Measurements from ENCODE around the gene NEURL4.
"Not testable (repeated sequence)": the region's sequence is repeated elsewhere in the genome, so short reads cannot be mapped to it uniquely, and the experiment has no call there.

Gene NEURL4

DNA sequence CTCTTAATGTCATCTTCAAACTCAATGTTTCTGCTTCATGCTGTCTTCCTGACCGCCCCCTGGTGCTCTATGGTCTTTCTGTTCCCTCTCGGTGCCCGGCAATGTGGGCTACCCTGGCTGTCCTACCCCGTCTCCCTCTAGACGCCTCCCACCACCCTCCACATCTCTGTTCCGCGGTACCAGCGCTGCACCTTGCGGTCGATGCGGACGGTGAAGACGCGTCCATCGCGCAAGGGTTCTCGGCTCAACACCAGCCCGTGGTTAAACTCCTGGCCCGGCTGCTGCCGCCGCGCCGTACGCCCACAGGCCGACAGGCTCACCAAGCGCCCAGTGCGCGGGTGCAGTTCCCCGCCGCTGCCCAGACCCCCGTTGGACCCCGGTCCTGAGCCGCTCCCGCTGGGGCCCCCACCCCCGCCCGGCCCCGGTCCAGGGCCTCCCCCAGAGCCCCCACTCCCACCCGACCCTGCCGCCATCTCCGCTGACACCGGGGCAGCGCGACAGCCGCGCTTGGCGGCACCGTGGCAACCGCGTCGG, at the start of gene NEURL4:
Gene NEURL4, minus strand, starts transcription at position 496 of the 534 bp plus-strand sequence. Its CDS starts 23 bp downstream, at position 473.
- DNase-seq = no peak

DNA sequence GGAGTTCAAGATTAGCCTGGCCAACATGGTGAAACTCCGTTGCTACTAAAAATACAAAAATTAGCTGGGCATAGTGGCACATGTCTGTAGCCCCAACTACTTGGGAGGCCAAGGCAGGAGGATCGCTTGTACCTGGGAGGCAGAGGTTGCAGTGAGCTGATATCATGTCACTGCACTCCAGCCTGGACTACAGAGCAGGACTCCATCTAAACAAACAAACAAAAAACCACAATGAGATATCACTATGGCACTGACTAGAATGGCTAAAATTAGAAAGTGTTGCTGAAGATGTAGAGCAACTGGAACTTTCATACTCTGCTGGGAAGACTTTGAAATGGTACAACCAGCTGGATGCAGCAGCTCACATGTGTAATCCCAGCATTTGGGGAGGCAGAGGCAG, 45.2 kb upstream of the NEURL4 start:
- DNase-seq = no peak

DNA sequence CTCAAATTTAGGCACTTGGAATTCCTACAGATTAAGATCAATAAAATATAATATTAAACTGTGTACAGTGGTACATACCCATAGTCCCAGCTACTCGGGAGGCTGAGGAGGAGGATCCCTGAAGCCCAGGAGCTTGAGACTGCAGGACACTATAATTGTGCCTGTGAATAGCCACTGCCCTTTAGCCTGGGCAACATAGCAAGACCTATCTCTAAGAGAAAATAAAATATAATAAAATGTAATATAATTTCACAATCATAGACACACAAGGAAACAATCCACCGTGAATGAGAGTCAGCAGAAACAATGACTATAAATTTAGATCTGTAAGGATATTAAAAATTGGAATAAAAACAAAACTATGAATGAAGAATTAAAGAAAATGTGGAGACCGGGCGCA, 41.7 kb upstream of the NEURL4 start:
- DNase-seq = no peak

DNA sequence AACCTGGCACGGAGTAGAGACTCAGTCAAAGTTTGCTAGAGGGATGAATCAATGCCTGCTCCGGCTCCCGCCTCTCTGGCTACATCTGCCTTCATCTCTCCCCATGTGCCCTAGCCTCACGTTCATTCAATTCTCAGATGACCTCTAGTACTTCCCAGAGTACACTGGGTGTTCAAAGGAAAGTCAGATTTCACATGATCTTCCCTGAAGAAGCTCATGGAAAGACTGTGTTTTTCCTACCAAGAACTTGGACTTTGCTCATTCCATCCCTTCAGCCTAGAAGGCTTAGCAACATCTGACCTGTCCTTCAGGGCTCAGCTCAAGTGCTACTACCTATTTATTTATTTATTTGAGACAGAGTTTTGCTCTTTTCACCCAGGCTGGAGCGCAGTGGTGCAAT, 40.7 kb upstream of the NEURL4 start:
- no peak for DNase-seq

DNA sequence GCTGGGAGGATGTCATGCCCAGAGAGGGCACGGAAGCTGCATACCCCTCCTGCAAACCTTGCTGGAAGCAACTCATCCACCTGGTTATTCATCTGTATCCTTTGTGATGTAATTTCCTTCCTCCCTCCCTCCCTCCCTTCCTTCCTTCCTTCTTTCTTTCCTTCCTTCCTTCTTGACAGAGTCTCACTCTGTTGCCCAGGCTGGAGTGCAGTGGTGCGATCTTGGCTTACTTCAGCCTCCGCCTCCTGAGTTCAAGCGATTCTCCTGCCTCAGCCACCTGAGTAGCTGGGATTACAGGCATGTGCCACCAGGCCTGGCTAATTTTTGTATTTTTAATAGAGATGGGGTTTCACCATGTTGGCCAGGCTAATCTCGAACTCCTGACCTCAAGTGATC, 39.5 kb upstream of the NEURL4 start:
- not testable (repeated sequence) for DNase-seq

DNA sequence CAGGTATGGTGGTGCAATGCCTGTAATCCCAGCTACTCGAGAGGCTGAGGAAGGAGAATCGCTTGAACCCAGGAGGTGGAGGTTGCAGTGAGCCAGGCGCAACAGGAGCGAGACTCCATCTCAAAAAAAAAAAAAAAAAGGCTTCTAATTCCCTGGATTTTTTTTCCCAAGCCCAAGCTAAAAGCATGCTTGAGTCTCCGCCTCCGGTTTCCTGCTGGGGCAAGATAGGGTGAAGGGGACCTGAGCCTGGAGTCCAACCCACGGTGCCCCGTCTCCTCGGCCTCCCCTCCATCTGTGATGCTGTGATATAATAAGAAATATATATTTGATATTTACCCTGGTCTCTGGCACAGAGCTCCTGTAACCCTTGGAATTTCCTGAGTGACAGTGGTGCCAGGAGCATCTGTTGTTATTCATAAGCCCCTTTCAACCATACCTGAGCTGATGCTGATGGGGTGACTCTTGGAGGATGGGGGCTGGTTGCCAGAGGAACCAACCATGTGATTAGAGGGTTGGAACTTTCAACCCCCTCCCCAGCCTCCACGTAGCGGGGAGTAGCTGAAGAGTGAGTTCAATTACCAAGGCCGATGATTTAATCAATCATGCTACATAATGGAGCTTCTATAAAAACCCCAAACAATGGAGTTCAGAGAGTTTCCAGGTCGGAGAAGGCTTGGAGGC, 38.9 kb upstream of the NEURL4 start:
- DNase-seq = no peak

DNA sequence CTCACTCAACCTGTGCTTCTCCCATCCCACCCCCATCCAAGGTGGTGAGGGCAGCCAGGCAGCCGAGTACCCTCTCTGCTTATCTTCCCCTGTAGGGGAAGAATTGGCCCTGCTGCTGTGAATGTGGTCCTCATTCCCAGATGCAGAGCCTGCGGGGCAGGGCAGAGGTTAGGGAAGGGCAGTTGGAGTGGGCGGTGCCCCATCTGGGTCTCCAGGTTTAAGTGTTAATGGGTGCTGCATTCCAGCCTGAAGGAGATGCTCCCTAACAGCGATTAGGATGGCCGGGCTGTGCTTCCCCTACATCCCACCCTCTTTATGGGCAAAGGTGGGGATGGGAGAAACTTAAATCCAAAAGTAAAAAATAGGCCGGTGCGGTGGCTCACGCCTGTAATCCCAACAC, 37.9 kb upstream of the NEURL4 start:
- no peak for DNase-seq

DNA sequence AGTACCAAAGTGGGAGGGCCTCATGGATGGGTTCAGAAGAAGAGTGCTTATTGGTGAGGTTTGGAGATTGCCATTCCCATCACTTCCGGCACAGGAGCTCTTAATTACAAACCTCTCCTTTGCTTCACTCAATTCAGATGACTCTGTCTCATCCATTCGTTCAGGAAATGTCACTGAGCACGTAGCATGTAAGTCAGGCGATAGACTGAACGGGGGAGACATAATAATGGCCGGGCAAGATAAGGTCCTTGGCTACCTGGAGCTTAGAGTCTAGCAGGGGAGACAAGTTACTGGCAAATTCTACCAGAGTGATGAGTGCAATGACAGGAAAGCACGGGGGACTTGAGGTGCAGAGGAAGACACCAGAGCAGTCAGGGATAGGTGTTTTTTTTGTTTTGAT, 36.8 kb upstream of the NEURL4 start:
- not testable (repeated sequence) for DNase-seq

DNA sequence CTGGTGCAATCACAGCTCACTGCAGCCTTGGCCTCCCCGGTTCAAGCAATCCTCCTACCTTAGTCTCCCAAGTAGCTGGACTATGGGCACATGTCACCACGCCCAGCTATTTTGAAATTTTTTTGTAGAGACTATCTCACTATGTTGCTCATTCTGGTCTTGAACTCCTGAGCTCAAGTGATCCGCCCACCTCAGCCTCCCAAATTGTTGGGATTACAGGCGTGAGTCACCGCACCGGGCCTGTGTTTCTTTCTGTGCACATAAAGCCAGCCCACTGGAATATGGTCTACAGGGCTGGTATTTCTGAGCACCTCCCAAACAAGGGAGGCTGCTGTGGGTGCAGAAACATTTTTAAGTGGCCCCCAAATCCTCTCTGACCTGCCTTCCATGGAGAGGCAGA, 34.2 kb upstream of the NEURL4 start:
- DNase-seq = no peak

DNA sequence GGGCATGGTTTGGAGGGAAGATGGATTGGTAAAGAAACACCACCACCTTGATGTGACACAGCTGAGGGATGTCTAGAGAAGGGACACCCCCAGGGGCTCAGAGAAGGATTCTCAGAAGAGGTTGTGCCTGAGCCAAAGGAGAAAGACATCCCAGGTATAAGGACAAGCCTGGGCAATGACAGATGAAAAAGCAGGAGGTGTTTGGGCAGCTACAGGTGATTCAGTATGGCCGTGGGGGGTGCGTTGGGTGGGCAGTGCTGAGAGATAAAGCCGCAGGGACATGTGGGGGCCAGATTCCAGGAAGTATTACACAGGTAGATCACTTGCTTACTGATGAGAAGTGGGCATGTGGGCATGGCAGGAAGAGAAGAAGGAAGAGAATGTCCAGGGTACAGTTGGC, 32.8 kb upstream of the NEURL4 start:
- DNase-seq = no peak

DNA sequence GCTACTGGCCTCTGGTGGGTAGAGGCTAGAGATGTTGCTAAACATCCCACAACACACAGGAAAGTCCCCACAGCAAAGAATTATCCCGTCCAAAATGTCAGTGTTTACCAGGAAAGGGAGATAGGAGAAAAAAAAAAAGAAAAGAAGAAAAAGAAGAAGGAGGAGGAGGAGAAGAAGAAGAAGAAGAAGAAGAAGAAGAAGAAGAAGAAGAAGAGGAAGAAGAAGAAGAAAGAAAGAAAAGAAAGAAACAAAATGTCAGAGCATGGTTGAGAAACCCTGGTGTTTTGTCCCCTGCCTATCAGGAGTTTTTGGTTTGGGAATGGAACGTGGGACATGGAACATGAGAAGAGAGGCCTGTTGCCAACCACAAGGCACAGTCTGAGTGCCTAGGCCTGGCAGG, 28.2 kb upstream of the NEURL4 start:
- no peak for DNase-seq

DNA sequence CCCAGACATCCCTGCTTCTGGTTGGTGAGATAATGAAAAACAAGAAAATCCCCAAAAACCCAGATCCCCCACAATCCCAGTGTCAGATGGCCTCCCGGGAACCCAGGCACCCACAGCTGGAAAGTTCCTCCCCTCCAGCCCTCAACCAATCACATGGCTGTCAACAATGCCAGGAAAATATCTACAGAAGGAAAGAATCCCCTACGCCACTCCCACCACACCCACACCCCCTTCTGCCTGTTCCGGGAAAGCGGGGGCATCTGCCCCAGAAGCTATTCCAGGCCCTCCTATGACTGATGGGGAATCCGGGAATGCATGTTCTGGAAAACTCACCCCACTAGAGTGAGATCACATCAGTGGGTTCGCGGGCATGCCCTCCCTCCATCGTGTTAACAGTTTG, 27.6 kb upstream of the NEURL4 start:
- DNase-seq = no peak

DNA sequence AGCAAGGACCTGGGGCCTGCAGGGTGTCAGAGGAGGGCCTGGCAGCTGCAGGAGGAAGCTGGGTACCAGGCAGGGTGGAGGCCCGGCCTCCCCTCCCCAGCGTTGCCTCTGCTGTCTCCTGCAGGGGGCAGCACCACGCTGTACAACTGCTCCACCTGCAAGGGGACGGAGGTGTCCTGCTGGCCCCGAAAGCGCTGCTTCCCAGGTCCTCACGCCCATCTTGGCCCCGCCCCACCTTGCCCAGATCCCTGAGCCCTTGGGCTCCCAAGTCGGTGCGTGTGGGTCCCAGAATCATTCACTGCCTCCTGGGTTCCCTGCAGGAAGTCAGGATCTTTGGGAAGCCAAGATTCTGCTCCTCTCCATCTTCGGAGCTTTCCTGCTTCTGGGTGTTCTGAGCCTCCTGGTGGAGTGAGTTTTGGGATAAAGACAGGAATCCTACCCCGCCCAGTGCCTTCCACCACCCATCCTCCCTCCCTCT, 27.0 kb upstream of the NEURL4 start:
- DNase-seq = peak; percentile 79

DNA sequence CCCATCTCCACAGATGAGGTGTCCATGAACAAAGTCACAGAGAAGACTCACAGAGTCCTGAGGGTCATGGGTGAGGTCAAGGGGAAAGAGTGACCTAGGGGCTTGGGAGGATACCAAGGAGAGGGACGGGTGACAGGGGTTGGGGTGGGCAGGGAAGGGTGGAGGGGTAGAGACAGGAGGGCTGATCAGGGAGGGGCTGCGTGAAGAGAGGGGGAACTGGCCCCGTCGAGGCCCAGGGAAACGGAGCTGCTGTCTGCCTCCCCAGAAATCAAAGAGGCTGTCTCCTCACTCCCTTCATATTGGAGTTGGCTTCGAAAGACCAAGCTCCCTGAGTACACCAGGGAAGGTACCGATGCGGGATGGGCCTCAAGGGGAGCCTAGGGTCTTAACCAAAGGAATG, 26.4 kb upstream of the NEURL4 start:
- no peak for DNase-seq

DNA sequence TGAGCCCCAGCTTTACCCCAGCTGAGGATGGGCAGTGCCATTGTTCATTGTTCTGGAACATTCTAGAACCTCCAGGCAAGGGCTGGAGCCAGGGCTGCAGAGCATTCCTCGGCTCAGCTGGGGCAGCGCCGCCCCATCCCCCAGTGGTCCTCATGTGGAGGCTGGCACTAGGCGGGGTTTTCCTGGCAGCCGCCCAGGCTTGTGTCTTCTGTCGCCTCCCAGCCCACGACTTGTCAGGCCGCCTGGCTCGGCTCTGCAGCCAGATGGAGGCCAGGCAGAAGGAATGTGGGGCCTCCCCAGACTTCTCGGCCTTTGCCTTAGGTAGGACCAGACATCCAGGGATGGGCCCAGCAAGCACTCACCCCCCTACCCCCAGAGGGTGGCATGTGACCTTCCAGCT, 25.9 kb upstream of the NEURL4 start, which contains the start of gene TMEM95:
Gene TMEM95, plus strand, starts transcription at position 104 of the 400 bp plus-strand sequence. Its CDS starts 49 bp downstream, at position 153.
- no peak for DNase-seq

DNA sequence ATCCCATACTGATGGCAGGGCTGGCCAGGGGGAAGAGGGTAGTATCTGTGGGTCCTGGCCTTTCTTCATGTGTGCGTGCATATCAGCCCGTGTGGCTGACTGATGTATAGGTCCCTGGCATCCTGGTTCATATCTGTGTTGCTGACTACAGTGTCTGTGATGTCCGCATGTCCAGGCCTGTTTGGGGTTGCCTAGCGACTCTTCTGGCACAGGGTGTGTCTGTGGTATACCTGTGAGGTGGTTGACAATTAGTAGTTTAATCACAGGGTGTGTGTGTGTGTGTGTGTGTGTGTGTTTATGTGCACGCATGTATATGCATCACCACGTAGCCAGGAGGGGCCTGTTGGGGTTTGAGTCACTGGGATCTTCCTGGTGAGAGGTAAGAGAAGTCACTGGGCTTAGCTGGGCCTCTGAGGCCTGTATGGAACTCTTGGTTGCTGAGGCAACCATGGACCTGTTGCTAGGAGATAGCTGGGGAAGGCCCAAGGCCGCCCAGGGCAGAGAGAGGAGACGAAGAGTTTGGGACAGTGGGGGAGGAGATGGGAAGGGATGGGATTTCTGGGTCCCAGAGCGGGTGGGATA, 25.2 kb upstream of the NEURL4 start:
- no peak for DNase-seq

DNA sequence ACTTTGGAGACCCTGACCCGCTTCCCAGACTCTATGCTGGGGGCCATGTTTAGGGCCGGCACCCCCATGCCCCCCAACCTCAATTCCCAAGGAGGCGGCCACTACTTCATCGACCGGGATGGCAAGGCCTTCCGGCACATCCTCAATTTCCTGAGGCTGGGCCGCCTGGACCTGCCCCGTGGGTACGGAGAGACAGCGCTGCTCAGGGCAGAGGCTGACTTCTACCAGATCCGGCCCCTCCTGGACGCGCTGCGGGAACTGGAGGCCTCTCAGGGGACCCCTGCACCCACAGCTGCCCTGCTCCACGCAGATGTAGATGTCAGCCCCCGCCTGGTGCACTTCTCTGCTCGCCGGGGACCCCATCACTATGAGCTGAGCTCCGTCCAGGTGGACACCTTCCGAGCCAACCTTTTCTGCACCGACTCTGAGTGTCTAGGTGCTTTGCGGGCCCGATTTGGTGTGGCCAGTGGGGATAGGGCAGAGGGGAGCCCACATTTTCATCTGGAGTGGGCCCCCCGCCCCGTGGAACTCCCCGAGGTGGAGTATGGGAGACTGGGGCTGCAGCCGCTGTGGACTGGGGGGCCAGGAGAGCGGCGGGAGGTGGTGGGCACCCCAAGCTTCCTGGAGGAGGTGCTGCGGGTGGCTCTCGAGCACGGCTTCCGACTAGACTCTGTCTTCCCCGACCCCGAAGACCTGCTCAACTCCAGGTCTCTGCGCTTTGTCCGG, 23.9 kb upstream of the NEURL4 start:
- no peak for DNase-seq

DNA sequence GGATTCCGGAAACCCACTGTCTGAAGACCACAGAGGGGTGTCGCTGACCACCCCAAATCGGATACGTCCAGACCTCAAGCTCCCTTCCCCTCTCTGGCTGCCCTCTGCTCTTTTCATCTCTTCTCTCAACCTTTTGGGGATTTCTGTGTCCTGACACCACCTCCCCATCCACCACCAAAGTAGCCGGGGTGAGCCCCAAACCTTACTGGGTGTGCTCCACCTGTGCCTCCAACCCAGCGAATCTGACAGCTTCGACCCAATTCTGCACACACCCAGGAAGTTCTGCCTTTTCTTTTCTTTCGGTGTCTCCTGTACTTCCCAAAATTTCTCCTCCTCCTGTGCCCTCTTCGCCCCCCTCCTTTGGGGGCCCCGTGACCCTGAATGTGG, 23.4 kb upstream of the NEURL4 start:
- DNase-seq = no peak

DNA sequence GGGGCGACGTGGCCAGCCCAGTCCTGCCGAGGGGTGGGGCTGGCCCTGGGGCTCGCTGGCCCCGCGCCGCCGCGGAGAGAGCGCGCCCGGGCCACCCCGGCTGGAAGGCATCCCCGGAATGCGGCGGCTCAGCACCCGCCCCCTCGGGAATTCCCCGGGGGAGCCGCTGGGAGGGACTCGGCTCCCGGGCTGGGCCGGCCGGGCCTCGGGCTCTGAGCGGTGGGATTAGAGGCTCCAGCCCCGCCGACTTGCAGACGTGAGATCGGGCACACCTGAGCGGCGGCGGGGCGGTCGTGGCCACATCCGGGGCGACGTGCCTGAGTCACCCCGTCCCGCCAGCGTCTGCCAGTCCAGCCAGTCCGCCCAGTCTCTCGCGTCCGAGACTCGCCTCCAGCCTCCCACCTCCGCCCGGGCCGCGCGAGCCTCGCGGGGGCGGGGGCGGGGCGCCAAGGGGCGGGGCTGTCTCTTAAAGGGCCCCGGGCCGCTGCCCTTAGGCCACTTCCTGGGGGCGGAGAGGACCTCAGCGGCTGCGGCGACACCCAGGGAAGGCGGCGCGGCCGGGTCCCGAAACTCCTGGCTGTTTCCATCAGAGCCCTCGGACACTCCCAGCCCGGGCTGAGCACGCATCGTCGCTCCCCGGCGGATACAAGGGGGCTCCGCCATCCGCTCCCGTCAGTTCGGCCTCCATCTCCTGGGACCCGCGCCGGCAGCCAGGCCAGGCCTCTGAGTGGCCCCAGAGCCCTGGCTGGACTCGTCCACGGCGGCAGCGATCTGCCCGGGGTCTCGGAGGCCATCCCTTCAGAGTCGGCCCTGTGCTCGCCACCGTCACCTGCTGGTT, 22.7 kb upstream of the NEURL4 start, which contains the start of gene KCTD11:
Gene KCTD11, plus strand, starts transcription at position 498 of the 838 bp plus-strand sequence.
- DNase-seq = peak; percentile 56

DNA sequence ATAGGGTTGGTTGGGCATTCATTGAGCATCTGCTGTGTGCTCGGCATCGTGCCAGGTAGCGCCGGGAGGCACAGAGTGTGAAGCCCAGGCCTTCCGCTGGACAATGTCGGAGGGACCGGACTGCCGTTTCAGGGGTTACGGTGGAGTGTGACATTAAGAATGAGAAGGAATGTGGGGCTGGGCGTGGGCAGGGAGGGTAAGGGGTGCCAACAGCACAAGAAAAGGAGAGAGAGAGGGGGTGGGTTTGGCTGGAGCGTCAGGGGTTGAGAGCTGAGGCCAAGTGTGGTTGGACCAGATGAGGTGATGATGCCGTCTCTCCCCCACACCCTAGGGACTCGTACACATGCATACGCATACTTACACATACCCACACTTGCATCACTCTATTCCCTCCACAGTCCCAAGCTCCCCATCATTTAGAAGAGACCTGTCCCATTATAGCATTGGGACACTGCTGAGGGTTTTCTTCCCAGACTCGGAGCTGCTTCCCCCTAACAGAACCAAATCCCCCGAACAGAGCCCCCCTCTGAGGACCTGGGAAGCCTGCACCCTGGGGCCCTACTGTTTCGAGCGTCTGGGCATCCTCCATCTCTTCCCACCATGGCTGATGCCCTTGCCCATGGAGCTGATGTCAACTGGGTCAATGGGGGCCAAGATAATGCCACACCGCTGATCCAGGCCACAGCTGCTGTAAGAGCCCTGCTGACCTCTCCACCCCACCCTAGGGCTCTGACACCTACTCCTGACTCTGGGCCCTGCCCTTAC, 19.5 kb upstream of the NEURL4 start:
- DNase-seq = no peak

DNA sequence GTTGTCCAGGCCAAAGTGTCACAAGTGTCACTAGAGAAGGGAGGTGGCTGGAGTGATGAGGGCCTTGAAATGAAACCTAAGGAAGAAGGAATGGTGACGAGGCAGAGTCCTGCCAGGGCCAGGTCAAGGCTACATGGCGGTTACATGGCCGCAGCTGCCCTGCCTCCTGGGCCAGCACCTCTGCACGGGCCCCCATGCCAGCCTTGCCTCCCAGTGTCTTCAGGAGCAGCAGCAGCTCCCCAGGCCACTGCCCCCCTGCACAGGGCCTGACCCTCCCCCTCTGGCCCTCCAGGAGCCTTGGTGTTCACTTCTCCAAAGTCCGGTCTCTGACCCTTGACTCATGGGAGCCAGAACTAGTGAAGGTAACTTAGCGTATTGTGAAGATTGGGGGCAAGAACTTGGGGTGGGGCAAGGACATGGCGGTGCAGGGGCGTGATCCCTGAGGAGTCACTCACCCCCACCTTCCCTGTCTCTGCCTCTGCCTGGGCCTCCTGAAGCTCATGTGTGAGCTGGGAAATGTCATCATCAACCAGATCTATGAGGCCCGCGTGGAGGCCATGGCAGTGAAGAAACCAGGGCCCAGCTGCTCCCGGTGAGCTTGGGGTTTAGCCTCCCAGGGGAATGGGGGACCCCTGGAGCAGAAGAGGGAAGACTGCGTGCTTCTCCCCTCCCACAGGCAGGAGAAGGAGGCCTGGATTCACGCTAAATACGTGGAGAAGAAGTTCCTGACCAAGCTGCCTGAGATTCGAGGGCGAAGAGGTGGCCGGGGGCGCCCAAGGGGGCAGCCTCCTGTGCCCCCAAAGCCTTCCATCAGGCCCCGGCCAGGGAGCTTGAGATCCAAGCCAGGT, 18.7 kb upstream of the NEURL4 start:
- no peak for DNase-seq

All from activated T-cell treated with anti-CD3 and anti-CD28 coated beads for 4 hours (primary cell).